Measurements from ENCODE around the gene NEDD9. TPM values are rescaled to one million over a fixed set of nuclear protein-coding genes. Genes with fewer than 3 reads are reported as not detected.

Gene NEDD9
- total RNA-seq, 1 experiment from 2014 or later, result 0.17 TPM

GRCh38 chr6:11219400-11219834, 13.1 kb downstream of the NEDD9 start:
- H3K36me3 ChIP-seq (ENCODE audit: control insufficient read depth in 1 of 2, insufficient read depth in 2 of 2, low read length in 2 of 2), result no peaks in the 10 kb centered on the region
- no peaks in the 10 kb centered on the region for H3K9me3 ChIP-seq (ENCODE audit: control insufficient read depth in 1 of 2, insufficient read depth in 1 of 2, low read depth in 1 of 2, low read length in 2 of 2)
- CTCF ChIA-PET, result interaction anchor here (1.4 kb wide), 1 partner anchor 12 kb away, joined by 3 read pairs; no protein-coding TSS in a partner anchor
- H3K9me2 ChIP-seq (ENCODE audit: insufficient read depth), result no peaks in the 10 kb centered on the region
- no peaks in the 10 kb centered on the region for H3K4me1 ChIP-seq (ENCODE audit: control insufficient read depth in 1 of 2, insufficient read depth in 2 of 2, low read length in 2 of 2)
- no peaks in the 10 kb centered on the region for H3K27me3 ChIP-seq (ENCODE audit: insufficient read depth, low read length)
- RAD21 ChIA-PET (ENCODE audit: low non-redundant PET in 1 of 2, low total read pairs in 2 of 2, uncharacterized antibody in 2 of 2, unreplicated experiment in 2 of 2), result no interaction called here
- no peak overlapping the region for H3K4me2 ChIP-seq (ENCODE audit: low read length)
- intact Hi-C loops (cut with micrococcal nuclease), result no loop called here
- no peak for DNase-seq (ENCODE audit: low read depth, low spot score)
- POLR2A ChIA-PET, result no interaction called here
- TF ChIP-seq, protein P1, sequence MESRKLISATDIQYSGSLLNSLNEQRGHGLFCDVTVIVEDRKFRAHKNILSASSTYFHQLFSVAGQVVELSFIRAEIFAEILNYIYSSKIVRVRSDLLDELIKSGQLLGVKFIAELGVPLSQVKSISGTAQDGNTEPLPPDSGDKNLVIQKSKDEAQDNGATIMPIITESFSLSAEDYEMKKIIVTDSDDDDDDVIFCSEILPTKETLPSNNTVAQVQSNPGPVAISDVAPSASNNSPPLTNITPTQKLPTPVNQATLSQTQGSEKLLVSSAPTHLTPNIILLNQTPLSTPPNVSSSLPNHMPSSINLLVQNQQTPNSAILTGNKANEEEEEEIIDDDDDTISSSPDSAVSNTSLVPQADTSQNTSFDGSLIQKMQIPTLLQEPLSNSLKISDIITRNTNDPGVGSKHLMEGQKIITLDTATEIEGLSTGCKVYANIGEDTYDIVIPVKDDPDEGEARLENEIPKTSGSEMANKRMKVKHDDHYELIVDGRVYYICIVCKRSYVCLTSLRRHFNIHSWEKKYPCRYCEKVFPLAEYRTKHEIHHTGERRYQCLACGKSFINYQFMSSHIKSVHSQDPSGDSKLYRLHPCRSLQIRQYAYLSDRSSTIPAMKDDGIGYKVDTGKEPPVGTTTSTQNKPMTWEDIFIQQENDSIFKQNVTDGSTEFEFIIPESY (IDR thresholded peaks at IDR 0.05; ENCODE audit: extremely low read depth, insufficient replicate concordance, low read length), result no peak
- TF ChIP-seq, protein P2, sequence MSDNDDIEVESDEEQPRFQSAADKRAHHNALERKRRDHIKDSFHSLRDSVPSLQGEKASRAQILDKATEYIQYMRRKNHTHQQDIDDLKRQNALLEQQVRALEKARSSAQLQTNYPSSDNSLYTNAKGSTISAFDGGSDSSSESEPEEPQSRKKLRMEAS (IDR thresholded peaks at IDR 0.05), result no peak
- TF ChIP-seq FOSL1 (IDR thresholded peaks at IDR 0.05; ENCODE audit: low read depth), result no peak
- TF ChIP-seq CEBPB (IDR thresholded peaks at IDR 0.05; ENCODE audit: low read depth), result no peak
- no peak for TF ChIP-seq JUND (IDR thresholded peaks at IDR 0.05)
- TF ChIP-seq ZNF274 (IDR thresholded peaks at IDR 0.05; ENCODE audit: low read depth, low read length), result no peak
- TF ChIP-seq, protein P3, sequence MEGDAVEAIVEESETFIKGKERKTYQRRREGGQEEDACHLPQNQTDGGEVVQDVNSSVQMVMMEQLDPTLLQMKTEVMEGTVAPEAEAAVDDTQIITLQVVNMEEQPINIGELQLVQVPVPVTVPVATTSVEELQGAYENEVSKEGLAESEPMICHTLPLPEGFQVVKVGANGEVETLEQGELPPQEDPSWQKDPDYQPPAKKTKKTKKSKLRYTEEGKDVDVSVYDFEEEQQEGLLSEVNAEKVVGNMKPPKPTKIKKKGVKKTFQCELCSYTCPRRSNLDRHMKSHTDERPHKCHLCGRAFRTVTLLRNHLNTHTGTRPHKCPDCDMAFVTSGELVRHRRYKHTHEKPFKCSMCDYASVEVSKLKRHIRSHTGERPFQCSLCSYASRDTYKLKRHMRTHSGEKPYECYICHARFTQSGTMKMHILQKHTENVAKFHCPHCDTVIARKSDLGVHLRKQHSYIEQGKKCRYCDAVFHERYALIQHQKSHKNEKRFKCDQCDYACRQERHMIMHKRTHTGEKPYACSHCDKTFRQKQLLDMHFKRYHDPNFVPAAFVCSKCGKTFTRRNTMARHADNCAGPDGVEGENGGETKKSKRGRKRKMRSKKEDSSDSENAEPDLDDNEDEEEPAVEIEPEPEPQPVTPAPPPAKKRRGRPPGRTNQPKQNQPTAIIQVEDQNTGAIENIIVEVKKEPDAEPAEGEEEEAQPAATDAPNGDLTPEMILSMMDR (IDR thresholded peaks at IDR 0.05 in 2 of 3, conservative IDR thresholded peaks at IDR 0.05 in 1 of 3; ENCODE audit: borderline replicate concordance in 1 of 3, insufficient read depth in 1 of 3, low read depth in 2 of 3, low read length in 2 of 3), result no peak
- TF ChIP-seq YY1 (IDR thresholded peaks at IDR 0.05; ENCODE audit: extremely low read depth, insufficient replicate concordance, low read depth, low read length), result no peak
- no peak for TF ChIP-seq SIN3A (IDR thresholded peaks at IDR 0.05; ENCODE audit: low read depth)
- TF ChIP-seq ZFX (IDR thresholded peaks at IDR 0.05), result no peak
- TF ChIP-seq EZH2 (IDR thresholded peaks at IDR 0.05), result no peak
- TF ChIP-seq POLR2A (IDR thresholded peaks at IDR 0.05; ENCODE audit: borderline replicate concordance, extremely low read depth, insufficient read depth, insufficient read length), result no peak
- H4K20me1 ChIP-seq (ENCODE audit: insufficient read depth), result no peaks in the 10 kb centered on the region
- H3K79me2 ChIP-seq (ENCODE audit: insufficient read depth, low read length), result no peaks in the 10 kb centered on the region
- H2AFZ ChIP-seq (ENCODE audit: low read depth, low read length, poor library complexity, severe bottlenecking), result no peak overlapping the region
- H3K4me3 ChIP-seq (replicated peaks in 1 of 2; ENCODE audit: low read depth in 1 of 2, low read length in 2 of 2), result no peak overlapping the region
- no peak for ATAC-seq
- H3K27ac ChIP-seq (ENCODE audit: low read depth, low read length), result no peak overlapping the region
- no TSS peak for BruUV-seq (replicated peaks)
- H3K9ac ChIP-seq (ENCODE audit: low read length), result no peak overlapping the region

All from HCT116 (cell line).